ENCODE data around the gene RHOT2. TPM values are rescaled to one million over a fixed set of nuclear protein-coding genes. Genes with fewer than 3 reads are reported as not detected.

Gene RHOT2
- polyA plus RNA-seq, 3 donors, result 51.8 to 111 (median 92.9) TPM

DNA sequence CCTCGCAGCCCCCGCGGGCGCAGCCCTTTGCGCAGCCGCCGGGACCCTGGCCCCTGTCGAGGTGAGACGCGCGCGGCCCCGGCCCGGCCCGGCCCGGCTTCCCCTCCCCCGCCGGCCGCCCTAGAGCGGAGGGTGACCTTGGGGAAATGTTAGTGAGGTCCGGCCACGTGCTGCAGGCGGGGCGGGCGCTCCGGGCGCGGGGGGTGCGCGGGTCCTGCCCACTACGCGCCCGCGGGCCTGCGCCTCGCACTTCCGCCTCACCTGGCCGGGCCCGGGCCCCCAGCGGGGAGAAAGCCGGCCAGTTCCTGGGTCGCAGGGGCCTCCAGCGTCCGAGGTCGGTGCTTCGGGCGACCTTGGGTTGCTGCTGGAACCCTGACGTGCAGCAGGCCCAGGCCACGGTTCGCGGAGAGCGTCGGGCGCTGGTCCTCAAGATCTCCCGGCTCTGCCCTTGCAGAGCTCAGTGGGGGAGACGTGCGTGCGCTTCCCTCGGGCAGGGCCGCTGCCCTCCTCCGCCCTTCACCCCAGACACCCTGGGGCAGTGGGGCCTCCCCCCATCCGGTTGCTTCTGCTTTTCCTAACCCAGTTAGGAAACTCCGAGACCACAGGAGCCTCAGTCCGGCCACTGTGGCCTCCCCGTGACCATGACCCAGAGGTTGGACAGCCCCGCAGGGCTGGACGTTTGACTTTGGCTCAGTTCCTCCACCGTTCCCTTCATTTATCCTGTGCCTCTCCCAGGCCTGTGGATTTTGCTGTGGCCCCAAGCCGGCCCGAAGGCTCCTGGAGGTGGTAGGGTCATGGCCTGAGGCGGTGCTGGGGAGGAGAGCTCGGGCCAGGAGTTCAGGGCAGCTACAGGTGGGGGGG is 25.5 kb upstream of the RHOT2 start:
- DNase-seq (ENCODE audit: extremely low read depth in 1 of 11, low read depth in 9 of 11, low spot score in 4 of 11), result no peak

DNA sequence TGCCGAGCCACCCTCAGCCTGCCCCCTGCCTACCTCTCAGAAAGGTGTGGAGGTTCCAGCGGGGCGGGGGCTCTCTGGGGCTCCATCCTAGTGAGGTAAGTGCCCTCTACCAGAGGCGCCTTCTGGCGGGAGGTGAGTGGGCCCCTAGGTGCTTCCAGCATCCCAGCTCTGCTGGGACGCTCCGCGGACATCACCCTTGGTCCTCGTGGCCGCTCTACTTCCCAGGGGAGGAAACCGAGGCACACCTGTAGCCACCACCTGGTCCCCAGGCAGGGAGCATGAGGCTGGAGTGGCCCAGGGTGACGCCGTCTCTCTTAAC is 24.9 kb upstream of the RHOT2 start:
- DNase-seq (ENCODE audit: extremely low read depth in 1 of 11, low read depth in 9 of 11, low spot score in 4 of 11), result no peak

DNA sequence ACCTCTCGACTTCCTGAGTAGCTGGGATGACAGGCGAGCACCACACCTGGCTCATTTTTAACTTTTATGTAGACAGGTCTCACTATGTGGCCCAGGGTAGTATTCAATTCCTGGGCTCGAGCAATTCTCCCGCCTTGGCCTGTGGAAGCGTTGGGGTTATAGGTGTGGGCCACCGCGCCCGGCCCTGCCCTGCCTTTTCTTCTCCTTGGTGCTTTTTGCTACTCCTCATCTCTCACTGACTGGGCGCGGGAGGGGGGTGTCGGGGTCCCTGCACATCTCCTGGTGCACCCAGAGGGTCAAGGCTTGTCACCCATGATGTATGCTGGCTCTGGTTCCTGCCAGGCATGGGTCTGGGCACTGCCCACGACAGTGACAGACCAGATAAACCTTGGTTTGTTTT is 23.4 kb upstream of the RHOT2 start:
- no peak for DNase-seq (ENCODE audit: extremely low read depth in 1 of 11, low read depth in 9 of 11, low spot score in 4 of 11)

DNA sequence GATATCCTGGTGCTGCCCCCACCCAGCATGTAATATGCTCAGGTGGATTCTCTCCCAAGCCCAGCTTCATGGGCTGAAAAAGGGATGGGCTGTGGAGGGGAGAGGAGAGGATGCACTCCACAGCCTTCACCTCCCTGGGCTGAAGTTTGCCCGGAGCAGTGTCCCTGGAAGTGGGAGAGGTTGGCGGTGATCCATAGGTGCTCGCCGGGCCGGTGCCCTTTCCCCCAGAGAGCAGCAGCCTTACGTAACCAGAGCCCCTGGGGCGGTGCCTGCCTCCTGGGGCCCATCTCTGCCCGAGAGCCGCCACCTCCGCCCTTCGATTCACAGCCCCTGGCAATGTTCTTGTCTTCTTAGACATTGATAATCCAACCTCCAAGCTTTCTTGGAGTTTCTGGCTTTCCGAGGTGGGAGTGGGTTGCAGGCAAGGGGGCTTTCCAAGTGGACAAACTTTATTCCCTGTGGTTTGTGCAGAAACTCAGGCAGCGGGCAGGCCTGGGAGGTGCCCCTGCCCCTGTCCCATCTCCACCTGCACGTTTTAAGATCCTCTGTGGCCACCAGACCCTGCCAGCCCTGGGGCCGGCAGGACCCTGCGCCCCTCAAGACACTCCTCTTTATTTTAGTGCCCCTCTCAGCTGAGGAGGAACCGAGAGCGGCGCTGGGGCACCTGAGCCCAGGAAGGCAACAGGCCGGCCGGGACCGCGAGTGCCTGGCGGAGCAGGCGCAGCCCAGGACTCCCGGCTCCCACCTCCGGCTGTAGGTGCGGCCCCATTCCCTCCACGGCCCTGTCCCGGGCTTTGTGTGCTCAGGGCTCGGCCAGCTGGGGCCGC is 21.9 kb upstream of the RHOT2 start:
- no peak for DNase-seq (ENCODE audit: extremely low read depth in 1 of 11, low read depth in 9 of 11, low spot score in 4 of 11)

DNA sequence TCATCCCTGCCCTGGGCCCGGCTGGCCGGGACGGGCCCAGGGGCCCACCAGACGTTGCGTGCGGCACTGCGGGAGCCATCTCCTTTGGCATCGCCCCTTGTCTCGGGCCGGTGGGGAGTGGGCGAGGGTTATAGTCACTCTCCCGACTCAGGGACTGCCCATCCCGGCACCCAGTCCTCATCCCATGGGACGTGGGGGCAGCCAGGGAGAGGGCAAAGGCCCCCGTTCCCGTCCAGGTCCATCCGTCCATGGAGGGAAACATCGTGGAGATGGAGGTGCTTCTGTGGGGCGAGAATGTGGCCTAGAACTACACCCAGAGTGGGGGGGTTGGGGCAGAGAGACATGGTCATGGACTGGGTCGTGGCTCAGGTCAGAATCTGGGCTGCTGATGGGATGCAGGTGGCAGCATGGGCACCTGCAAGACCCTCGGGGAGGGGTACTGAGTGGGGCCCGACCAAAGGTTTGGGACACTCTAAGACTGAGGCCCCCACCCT is 21.2 kb upstream of the RHOT2 start:
- no peak for DNase-seq (ENCODE audit: extremely low read depth in 1 of 11, low read depth in 9 of 11, low spot score in 4 of 11)

DNA sequence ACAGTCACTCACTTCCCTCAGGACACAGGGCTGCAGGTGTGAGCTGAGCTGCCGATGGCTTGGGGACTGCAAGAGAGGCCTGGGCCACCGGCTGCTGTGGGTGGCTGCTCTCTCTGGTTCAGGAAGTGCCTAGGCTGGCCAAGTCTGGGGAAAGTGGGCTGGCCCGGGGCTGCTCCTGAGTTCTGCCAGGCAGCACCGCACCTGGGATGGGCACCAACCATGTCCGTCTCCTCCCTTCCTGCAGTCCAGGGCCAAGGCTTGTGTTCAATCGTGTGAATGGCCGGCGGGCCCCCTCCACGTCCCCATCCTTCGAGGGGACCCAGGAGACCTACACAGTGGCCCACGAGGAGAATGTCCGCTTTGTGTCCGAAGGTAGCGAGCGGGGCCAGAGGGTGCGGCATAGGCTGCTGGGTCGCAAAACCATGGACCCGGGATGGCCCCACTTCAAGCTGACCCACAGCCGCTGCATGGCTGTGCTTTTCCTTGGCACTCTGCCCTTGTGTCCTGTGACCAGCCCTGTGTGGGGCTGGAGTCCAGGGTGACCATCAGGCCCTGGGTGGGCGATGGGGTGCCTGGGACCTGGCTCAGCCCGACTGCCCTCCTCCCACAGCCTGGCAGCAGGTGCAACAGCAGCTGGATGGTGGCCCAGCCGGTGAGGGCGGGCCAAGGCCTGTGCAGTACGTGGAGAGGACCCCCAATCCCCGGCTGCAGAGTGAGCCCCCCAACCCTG is 20.6 kb upstream of the RHOT2 start:
- no peak for DNase-seq (ENCODE audit: extremely low read depth in 1 of 11, low read depth in 9 of 11, low spot score in 4 of 11)

DNA sequence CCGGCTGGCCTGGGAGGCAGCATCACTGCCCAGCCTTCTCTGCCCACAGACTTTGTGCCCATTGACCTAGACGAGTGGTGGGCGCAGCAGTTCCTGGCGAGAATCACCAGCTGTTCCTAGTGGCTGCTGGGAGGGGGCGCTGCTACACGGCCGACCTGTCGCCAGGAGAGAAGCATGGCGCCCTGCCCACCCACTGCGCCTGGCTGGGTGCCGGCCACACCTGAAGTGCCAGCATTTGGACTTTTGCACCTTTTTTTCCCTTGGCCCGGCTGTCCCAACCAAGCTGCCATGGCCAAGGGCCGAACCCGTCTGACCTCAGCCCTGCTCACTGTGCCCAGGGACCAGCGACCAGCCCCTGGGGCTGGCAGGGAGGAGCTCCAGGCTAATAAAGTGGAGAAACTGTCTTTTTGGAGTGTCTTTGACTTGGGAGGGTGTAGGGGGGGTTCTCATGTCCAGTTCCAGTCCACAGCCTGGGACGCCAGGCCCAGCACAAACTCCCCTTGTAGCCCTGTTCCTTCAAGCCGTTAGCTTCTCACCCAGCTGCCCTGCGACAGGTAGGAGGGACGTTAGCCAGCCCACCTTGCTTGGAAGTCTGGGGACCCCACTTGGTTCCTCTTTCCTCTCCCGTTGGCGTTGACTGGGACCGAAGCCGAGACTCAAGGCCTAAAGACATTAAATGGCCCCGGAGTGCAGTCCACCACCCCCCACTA is 19.7 kb upstream of the RHOT2 start:
- no peak for DNase-seq (ENCODE audit: extremely low read depth in 1 of 11, low read depth in 9 of 11, low spot score in 4 of 11)

DNA sequence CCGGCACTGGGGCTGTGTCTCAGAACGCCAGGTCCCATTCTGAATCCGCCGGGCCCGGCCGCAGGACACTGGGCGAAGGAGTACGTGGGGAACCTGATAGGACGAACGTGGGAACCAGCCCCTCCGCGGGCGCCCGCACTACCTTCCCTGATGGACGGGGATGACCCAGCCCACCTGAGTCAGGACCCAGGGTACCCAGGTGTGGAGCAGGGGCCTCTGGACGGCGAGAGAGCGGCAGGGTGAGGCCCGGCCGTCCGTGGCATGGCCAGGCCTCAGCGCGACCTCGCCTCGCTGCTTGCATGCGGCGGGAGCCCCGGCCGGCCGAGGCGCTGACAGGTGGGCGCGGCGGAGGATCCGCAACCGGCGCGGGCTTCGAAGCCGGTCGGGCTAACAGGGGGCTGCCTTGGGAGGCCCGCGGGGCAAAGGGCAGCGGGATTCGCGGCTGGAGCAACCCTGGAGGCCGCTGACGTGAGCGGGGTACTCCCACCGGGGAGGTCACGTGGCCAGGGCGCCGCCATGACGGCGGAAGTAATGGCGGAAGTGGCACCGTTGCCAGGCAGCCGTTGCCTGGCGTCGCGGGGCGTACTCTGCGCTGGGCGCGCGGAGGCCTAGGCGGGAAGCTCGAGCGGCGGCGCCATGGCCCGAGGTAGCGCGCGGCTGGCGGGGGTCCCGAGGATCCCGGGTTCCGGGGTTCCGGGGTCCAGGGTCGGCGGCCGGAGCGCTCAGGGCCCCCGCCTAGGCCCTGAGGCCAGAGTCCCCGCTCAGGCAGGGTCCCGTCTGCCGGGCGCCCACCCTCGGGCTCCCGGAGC is 18.9 kb upstream of the RHOT2 start, which contains the start of gene WDR90:
Gene WDR90, plus strand, starts transcription at position 585 of the 809 bp plus-strand sequence. Its CDS starts 52 bp downstream, at position 637.
- DNase-seq (ENCODE audit: extremely low read depth in 1 of 11, low read depth in 9 of 11, low spot score in 4 of 11), result peak in 10 of 11 donors; percentile 72 to 87 (median 84)

DNA sequence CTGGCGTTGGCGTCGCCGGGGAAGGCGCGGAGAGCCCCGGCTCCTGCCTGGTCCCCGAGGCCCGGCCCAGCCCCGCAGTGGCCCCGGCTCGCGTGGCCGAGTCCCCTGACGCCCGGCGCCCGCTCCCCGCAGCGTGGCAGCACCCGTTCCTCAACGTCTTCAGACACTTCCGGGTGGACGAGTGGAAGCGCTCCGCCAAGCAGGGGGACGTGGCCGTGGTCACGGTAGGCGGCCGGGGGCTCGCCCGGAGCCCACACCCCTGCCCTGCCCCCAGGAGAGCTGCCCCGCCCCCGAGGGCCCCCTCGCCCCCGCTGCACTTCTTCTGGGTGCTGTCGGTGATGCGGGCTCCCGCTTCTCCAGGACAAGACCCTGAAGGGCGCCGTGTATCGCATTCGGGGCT is 18.3 kb upstream of the RHOT2 start:
- DNase-seq (ENCODE audit: extremely low read depth in 1 of 11, low read depth in 9 of 11, low spot score in 4 of 11), result no peak

DNA sequence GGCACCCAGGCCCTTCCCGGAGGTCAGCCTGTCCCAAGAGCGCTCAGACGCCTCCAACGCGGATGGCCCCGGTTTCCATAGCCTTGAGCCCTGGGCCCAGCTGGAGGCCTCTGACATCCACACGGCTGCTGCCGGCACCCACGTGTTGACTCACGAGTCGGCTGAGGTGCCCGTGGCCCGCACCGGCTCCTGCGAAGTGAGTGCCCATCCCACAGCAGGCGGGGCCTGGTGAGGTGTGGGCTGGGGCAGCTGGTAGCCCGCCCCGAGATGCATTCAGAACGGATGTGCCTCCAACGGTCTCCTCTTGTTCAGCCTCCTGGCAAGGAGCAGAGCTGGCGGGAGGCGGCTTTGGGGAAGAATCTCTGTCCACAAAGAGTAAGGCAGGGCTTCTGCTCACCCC is 16.1 kb upstream of the RHOT2 start:
- DNase-seq (ENCODE audit: extremely low read depth in 1 of 11, low read depth in 9 of 11, low spot score in 4 of 11), result no peak

DNA sequence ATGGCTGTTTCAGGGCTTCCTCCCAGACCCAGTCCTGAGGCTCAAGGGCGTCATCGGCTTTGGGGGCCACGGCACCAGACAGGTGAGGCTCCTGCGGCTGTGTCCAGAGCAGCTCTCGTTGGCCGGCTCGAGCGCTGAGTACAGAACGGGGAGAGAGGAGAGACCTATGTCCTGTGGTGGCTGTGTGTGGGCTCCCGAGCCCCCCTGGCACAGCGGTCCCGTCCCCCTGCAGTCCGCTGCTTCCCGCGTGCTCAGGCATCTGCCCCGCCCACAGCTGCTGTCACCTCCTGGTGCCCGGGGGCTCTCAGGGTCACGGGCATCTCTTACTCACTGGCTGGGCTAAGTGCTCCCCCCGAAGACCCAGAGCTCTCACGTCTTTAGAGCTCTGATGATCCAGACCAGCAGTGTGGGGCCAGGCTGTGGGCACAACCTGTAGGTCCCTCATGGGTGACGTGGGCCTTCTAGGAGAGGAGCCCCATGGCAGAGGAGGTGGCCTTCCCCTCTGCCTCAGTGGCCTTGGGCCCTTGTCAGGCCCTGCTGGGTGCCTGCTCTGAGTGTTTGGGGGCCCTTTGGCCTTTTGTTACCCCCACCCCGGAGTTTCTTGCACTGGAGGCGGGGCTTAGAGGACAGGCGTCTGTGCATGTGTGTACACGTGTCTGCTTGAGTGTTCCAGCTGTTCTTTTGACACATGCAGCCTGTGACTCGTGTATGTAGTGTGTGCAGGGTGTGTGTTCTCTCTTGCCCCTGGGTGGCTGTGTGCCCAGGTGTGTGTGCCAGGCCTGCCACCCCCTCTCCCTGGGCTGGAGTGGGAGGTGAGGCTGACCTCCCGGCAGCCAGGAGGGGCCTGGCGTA is 15.3 kb upstream of the RHOT2 start:
- DNase-seq (ENCODE audit: extremely low read depth in 1 of 11, low read depth in 9 of 11, low spot score in 4 of 11), result no peak

DNA sequence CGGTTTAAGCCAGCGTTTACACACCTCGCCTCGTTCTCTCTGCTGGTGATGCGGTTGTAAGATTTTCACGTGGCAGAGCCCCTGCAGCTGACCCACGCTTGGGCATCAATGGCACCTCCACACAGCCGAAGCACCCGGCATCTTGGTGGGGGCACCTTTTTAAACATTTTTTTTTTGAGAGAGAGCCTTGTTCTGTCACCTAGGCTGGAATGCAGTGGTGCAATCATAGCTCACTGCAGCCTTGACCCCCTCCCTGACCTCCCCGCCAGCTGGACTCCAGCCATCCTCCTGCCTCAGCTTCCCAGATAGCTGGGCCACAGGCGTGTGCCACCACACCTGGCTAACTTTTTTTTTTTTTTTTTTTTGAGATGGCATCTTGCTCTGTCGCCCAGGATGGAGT is 13.9 kb upstream of the RHOT2 start:
- DNase-seq (ENCODE audit: extremely low read depth in 1 of 11, low read depth in 9 of 11, low spot score in 4 of 11), result no peak

DNA sequence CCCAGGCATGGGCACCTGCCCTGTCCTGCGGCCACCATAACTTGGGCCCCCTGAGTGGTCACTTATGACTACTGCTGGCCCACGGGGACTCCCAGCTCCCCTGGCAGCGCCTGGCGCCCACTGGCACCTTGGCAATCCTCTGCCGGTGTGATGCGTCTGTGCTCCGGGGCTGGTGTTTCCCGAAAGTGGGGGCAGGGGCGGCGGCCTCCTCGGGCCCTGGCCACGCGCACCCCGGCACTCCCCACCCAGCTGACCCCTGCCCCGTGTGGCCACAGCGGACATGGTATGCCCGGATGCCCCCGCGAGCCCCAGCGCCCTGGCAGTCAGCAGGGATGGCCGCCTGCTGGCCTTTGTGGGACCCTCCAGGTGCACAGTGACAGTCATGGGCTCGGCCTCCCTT is 10.4 kb upstream of the RHOT2 start:
- DNase-seq (ENCODE audit: extremely low read depth in 1 of 11, low read depth in 9 of 11, low spot score in 4 of 11), result no peak

DNA sequence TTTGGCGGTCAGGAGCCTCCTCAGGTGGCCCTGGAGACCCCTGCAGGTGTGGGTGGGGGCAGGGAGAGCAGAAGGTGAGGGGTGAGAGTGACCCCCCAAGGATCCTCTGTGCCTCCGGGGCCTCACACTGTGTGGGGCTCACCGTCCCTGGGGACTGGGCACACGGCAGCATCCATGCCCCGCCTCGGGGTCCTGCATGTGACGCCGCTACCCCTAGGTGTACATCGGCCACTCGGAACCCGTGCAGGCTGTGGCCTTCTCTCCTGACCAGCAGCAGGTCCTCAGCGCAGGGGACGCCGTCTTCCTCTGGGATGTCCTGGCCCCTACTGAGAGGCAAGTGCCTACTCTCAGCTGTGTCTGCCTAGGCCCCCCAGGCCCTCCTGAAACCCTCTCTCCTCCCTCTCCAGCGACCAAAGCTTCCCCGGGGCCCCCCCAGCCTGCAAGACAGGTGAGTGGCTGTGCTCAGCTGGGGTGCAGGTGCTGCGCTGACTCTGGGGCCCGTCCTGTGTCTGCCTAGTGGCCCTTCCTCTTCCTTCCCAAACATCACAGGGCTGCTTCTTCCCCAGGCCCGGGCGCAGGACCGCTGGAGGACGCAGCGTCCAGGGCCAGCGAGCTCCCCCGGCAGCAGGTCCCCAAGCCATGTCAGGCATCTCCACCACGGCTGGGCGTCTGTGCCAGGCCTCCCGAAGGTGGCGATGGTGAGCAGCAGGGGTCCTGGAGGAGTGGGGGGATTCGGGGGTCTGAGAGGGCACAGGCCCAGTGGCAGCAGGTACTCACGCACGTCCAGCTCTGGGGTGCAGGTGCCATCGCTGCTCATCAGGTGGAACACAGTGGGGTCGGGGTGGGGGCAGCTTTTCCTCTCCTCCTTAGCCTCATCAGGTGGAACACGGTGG is 9.0 kb upstream of the RHOT2 start:
- DNase-seq (ENCODE audit: extremely low read depth in 1 of 11, low read depth in 9 of 11, low spot score in 4 of 11), result no peak

DNA sequence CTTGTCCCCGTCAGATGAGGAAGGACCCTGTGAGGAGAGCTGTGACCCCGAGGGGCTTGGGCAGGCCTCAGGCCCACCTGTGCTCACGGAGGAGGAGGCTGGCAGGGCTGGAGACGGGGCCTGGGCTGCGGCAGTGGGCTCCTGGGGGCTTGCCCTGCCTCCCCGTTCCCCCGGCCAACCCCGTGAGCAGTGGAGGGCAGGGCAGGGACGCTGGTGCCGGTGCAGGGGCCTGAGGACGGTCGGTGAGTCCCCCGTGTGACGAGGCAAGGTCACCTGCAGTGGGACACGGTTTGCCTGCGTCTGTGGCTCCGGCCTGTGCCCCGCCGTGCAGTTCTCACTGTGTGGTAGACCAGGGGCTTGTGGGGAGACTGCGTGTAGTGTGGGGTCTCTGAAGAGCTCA is 8.3 kb upstream of the RHOT2 start:
- DNase-seq (ENCODE audit: extremely low read depth in 1 of 11, low read depth in 9 of 11, low spot score in 4 of 11), result no peak

DNA sequence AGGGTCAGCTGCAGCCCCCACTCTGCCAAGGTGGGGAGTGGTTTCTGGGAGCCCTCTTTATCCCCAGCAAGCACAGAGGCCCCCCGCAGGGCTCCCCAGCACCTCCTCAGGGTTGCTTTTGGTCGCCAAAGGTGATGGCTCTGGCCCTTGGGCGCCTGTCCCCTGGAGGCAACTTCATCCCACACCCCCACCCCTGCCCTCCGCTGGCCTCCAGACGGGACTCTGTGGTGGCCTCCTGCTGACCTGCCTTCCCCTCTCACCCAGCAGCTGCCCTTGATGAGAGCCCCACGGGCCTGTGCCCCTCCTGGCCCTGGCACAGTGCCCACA is 7.8 kb upstream of the RHOT2 start:
- DNase-seq (ENCODE audit: extremely low read depth in 1 of 11, low read depth in 9 of 11, low spot score in 4 of 11), result no peak

All from renal cortex interstitium (tissue), 11 donors.